Smooth muscle cell (in vitro differentiated cells): Measurements from ENCODE around the gene HYCC1. TPM values are rescaled to one million over a fixed set of nuclear protein-coding genes. Genes with fewer than 3 reads are reported as not detected.

Experiments used
- DNase-seq: peaks from one replicate; lab custom pipeline; 2025; ENCODE audit not compliant: unreplicated experiment; lab: John Stamatoyannopoulos, UW
- H2AFZ ChIP-seq: fragments of 200-600 bp; sonication (generic); 2 replicates; pipeline ENCODE4 v1.6.0; 2016; ENCODE audit warnings: antibody characterized with exemption, low read depth, mild to moderate bottlenecking
- H3F3A ChIP-seq: fragments of 200-600 bp; sonication (generic); 2 replicates; pipeline ENCODE4 v1.6.0; 2017; ENCODE audit warnings: antibody characterized with exemption, low read depth
- H3K27ac ChIP-seq: fragments of 200-600 bp; sonication (generic); 2 replicates; pipeline ENCODE4 v1.5.1; 2016; ENCODE audit warnings: low read depth, mild to moderate bottlenecking
- H3K27me3 ChIP-seq: fragments of 200-600 bp; sonication (generic); 2 replicates; pipeline ENCODE4 v1.6.1; 2016; ENCODE audit warnings: low read depth, mild to moderate bottlenecking
- H3K36me3 ChIP-seq: fragments of 200-600 bp; sonication (generic); 2 replicates; pipeline ENCODE4 v1.5.1; 2016; ENCODE audit warnings: low read depth
- H3K4me1 ChIP-seq: fragments of 200-600 bp; sonication (generic); 2 replicates; pipeline ENCODE4 v1.5.1; 2016; ENCODE audit warnings: low read depth
- H3K4me2 ChIP-seq: fragments of 200-600 bp; sonication (generic); 2 replicates; pipeline ENCODE4 v1.6.0; 2016; ENCODE audit warnings: mild to moderate bottlenecking
- H3K4me3 ChIP-seq: fragments of 200-600 bp; sonication (generic); 2 replicates; pipeline ENCODE4 v1.5.1; 2016; ENCODE audit warnings: mild to moderate bottlenecking
- H3K79me2 ChIP-seq: fragments of 200-600 bp; sonication (generic); 2 replicates; pipeline ENCODE4 v1.6.0; 2016; ENCODE audit warnings: low read depth, mild to moderate bottlenecking
- H3K9ac ChIP-seq: fragments of 200-600 bp; sonication (generic); 2 replicates; pipeline ENCODE4 v1.6.0; 2016; ENCODE audit warnings: low read depth
- H3K9me3 ChIP-seq: fragments of 200-600 bp; sonication (generic); replicated peaks from 2 replicates; pipeline ENCODE4 v1.5.1; 2016; ENCODE audit warnings: low read depth
- H4K20me1 ChIP-seq: fragments of 200-600 bp; sonication (generic); 2 replicates; pipeline ENCODE4 v1.6.0; 2016; ENCODE audit warnings: low read depth
- CTCF ChIP-seq: fragments of 200-600 bp; sonication (generic); IDR thresholded peaks from 2 replicates; pipeline ENCODE4 v1.5.1; 2017; ENCODE audit warnings: borderline replicate concordance, mild to moderate bottlenecking, antibody characterized with exemption; ENCODE audit not compliant: insufficient read depth, poor library complexity, severe bottlenecking
- WGBS: methylation state at CpG from one replicate; pipeline ENCODE4 v1.1.7; 2016; ENCODE audit warnings: low lambda C conversion rate; 5-methylcytosine and 5-hydroxymethylcytosine counted together
- polyA plus RNA-seq: library from polyadenylated mRNA; unstranded; fragments of >200 nt; fragmentation: Nextera tagmentation; extraction: Ambion mirVana; gene quantifications from 2 replicates; pipeline ENCODE4 v1.2.1, GENCODE V29; 2016
- total RNA-seq: library from RNA; depleted of rRNA; stranded (reverse); fragments of >200 nt; gene quantifications from 2 replicates; pipeline ENCODE4 v1.2.3, GENCODE V29; 2014

HYCC1 gene
- total and polyA plus RNA-seq, 2 experiments from 2014 or later = 16.5 to 113 TPM

DNA sequence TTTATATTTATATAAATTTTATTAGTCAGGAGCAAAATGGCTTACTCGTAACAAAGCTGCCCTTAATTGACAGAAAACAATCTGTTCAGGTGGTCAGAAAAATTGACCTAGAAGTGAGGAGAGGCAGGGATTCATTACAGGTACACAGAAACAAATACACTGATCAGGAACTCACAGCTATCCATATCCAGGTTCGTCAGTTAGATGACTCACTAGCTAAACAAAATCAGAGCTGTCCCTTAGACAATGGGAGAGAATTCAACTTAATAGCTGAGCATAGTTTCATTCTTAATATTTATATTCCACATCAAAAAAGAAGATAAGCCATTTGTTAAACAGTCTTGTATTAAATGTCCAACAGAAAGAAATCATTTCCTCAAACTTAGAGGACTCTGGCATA, 41.7 kb downstream of the HYCC1 start:
- Histone ChIP-seq H3K9ac (no peak overlapping the region), H3K27me3 (no peaks in the 10 kb centered on the region), H3K36me3 (peaks cover 22% of the 10 kb centered on the region), H3K79me2 (no peaks in the 10 kb centered on the region), H3K4me2 (no peak overlapping the region), H3K4me1 (no peaks in the 10 kb centered on the region), H2AFZ (no peak overlapping the region), H4K20me1 (no peaks in the 10 kb centered on the region), H3K4me3 (no peak overlapping the region), H3K27ac (no peak overlapping the region), H3K9me3 (no peaks in the 10 kb centered on the region), H3F3A (no peaks in the 10 kb centered on the region)
- no peak for TF ChIP-seq CTCF
- no peak for DNase-seq
- 94% methylated on average over 2 of the region's 2 CpGs for WGBS

DNA sequence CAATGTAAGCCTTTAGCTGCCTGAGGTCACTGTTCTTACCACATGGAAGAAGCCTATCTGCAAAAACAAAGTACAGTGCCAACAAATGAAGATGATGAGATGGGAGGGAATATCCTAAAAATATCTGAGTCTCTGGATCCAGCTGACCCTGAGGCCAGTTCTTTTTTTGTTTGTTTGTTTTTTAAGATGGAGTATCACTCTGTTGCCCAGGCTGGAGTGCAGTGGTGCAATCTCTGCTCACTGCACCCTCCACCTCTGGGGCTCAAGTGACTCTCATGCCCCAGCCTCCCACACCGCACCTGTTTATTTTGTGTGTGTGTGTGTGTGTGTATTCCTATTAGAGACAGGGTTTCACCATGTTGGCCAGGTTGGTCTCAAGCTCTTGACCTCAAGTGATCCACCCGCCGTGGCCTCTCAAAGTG, 44.9 kb downstream of the HYCC1 start:
- Histone ChIP-seq H3K4me3 (no peak overlapping the region), H3F3A (no peaks in the 10 kb centered on the region), H3K27ac (no peak overlapping the region), H3K27me3 (no peaks in the 10 kb centered on the region), H3K4me2 (no peak overlapping the region), H3K4me1 (no peaks in the 10 kb centered on the region), H4K20me1 (no peaks in the 10 kb centered on the region), H3K9me3 (no peaks in the 10 kb centered on the region), H2AFZ (no peak overlapping the region), H3K9ac (no peak overlapping the region), H3K79me2 (no peaks in the 10 kb centered on the region), H3K36me3 (no peaks in the 10 kb centered on the region)
- DNase-seq = no peak
- WGBS = 86% methylated on average over 3 of the region's 3 CpGs
- TF ChIP-seq CTCF = no peak

Other genes with a start within 250 kb of the HYCC1 start
- gene TOMM7, start 191.3 kb downstream of the HYCC1 start, total RNA-seq = 78.1 and 202 TPM in 2 replicates
- 285 and 293 TPM in 2 replicates for gene TOMM7, start 191.3 kb downstream of the HYCC1 start, polyA plus RNA-seq
- gene KLHL7, start 91.7 kb upstream of the HYCC1 start, total RNA-seq = 56.4 and 70.0 TPM in 2 replicates
- gene KLHL7, start 91.7 kb upstream of the HYCC1 start, polyA plus RNA-seq = 29.1 and 40.1 TPM in 2 replicates
- 18.1 and 19.7 TPM in 2 replicates for gene NUP42, start 167.9 kb upstream of the HYCC1 start, total RNA-seq
- 15.7 and 16.4 TPM in 2 replicates for gene NUP42, start 167.9 kb upstream of the HYCC1 start, polyA plus RNA-seq
- gene GPNMB, start 232.6 kb upstream of the HYCC1 start, total RNA-seq = 23.2 and 26.1 TPM in 2 replicates
- 13.4 and 13.6 TPM in 2 replicates for gene GPNMB, start 232.6 kb upstream of the HYCC1 start, polyA plus RNA-seq